SH-SY5Y (cell line): Measurements from ENCODE around the gene B3GAT1.

ENCODE experiments used
- GATA2 ChIP-seq: IDR thresholded peaks from 2 replicates; pipeline ENCODE4 v1.6.1; 2011; ENCODE audit warnings: mild to moderate bottlenecking, low read depth, low read length
- GATA3 ChIP-seq: IDR thresholded peaks from 2 replicates; pipeline ENCODE4 v1.6.1; 2011; ENCODE audit warnings: low read depth, mild to moderate bottlenecking, low read length, moderate library complexity

DNA sequence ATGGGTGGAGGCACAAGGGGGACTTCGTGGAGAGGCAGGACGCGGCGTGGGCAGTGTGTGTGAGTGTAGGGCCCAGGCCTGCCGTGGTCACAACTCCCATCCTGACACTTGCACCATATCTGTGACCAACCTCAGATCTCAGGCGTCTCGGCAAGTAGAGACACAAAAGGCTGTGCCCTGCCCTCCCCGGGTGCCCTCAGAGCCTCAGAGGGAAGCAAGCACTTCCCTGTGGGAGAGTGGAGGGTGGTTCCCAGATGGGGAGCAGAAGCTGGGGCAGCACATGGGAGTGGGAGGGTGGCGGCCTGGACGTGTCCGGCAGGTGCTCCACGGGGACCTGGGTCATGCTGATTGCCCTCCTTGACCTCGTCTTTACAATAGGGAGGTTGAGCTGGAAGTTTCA, 20.4 kb downstream of the B3GAT1 start:
- no peak for TF ChIP-seq GATA2
- no peak for TF ChIP-seq GATA3
